Left lung (tissue), 10 donors: Measurements from ENCODE around the gene MTMR12. TPM values are rescaled to one million over a fixed set of nuclear protein-coding genes. Genes with fewer than 3 reads are reported as not detected.

Experiments used
- ATAC-seq: fragments of 200-7000 bp; cut with Tn5 transposase; one replicate; pipeline ENCODE4 v1.9.1; 2020; ENCODE audit warnings: moderate library complexity
- DNase-seq, 4 donors: peaks; one replicate each; pipeline ENCODE4 v3.0.0-alpha.2; 2013 to 2020
- H3K27ac ChIP-seq, 2 donors: fragments of 200-600 bp; sonication (generic) in 1 of 2; one replicate each; pipeline versions ENCODE4 v1.5.0 to v1.8.0; 2020 to 2021
- H3K27me3 ChIP-seq, 2 donors: fragments of 200-600 bp; sonication (generic) in 1 of 2; one replicate each; pipeline versions ENCODE4 v1.5.0 to v1.8.0; 2020 to 2021
- H3K36me3 ChIP-seq, 2 donors: fragments of 200-600 bp; sonication (generic) in 1 of 2; one replicate each; pipeline versions ENCODE4 v1.5.0 to v1.8.0; 2020 to 2021
- H3K4me1 ChIP-seq, 2 donors: fragments of 200-600 bp; one replicate each; pipeline ENCODE4 v1.8.0; 2021
- H3K4me3 ChIP-seq, 2 donors: fragments of 200-600 bp; sonication (generic) in 1 of 2; one replicate each; pipeline versions ENCODE4 v1.5.0 to v1.8.0; 2020 to 2021; ENCODE audit warnings: mild to moderate bottlenecking in 1 of 2
- H3K9me3 ChIP-seq, 2 donors: fragments of 200-600 bp; sonication (generic) in 1 of 2; one replicate each; pipeline versions ENCODE4 v1.5.0 to v1.8.0; 2020 to 2021
- CTCF ChIP-seq, 2 donors: fragments of 200-600 bp; sonication (generic) in 1 of 2; IDR thresholded peaks; one replicate each; pipeline versions ENCODE4 v1.5.0 to v1.8.0; 2021; ENCODE audit warnings: antibody characterized with exemption in 2 of 2
- intact Hi-C, 2 donors: fragments of 100-400 bp; cut with DNase I; formaldehyde crosslinking; loops; one replicate each; pipeline versions ENCODE4 v1.11.2 to v1.14.2; 2022
- polyA plus RNA-seq, 6 donors: library from polyadenylated mRNA; unstranded; fragments of 120-200 nt; gene quantifications; one replicate each; pipeline ENCODE4 v1.2.1, GENCODE V29; 2013; ENCODE audit not compliant: insufficient read length in 6 of 6
- total RNA-seq, 2 donors: library from RNA; stranded (reverse); fragmentation: NEBNext Ultra II Directional; extraction: Animal tissue kit (Norgen Biotek cat#: 25700); gene quantifications; one replicate each; pipeline ENCODE4 v1.2.1, GENCODE V29; 2021
- donor health status: DM: no; HTN: yes; CAD: no.
- donor health status: DM: no; HTN: no; CAD: no.

MTMR12 gene
- total and polyA plus RNA-seq, 8 donors: 27.9 to 39.0 (median 34.4) TPM

- Histone ChIP-seq H3K9me3 (no peaks in the 10 kb centered on the region), H3K4me3 (no peak overlapping the region), H3K27me3 (no peaks in the 10 kb centered on the region), H3K36me3 (peaks cover 0 to 87% of the 10 kb centered on the region in 2 donors), H3K27ac (no peak overlapping the region), H3K4me1 (peaks cover 0 to 4% of the 10 kb centered on the region in 2 donors)
- ATAC-seq: no peak
- intact Hi-C loops: no loop called here
- TF ChIP-seq CTCF (IDR thresholded peaks at IDR 0.05): no peak
- DNase-seq: no peak
Observed at GRCh38 chr5:32270178-32270577, 42.6 kb downstream of the MTMR12 start.

- ATAC-seq: no peak
- no peaks in the 10 kb centered on the region for H3K9me3 ChIP-seq
- no peaks in the 10 kb centered on the region for H3K4me1 ChIP-seq
- no peak overlapping the region for H3K27ac ChIP-seq
- DNase-seq: no peak
- H3K4me3 ChIP-seq: no peak overlapping the region
- H3K27me3 ChIP-seq: no peaks in the 10 kb centered on the region
- intact Hi-C loops: no loop called here
- peaks cover 0 to 91% of the 10 kb centered on the region in 2 donors for H3K36me3 ChIP-seq
- no peak for TF ChIP-seq CTCF (IDR thresholded peaks at IDR 0.05)
Observed at GRCh38 chr5:32265902-32266301, 46.8 kb downstream of the MTMR12 start.

- no peaks in the 10 kb centered on the region for H3K9me3 ChIP-seq
- intact Hi-C loops: no loop called here
- no peak overlapping the region for H3K27ac ChIP-seq
- no peaks in the 10 kb centered on the region for H3K27me3 ChIP-seq
- ATAC-seq (no peak), DNase-seq (no peak)
- no peaks in the 10 kb centered on the region for H3K4me1 ChIP-seq
- H3K4me3 ChIP-seq: no peak overlapping the region
- peaks cover 0 to 83% of the 10 kb centered on the region in 2 donors for H3K36me3 ChIP-seq
- TF ChIP-seq CTCF (IDR thresholded peaks at IDR 0.05): no peak
Observed at GRCh38 chr5:32264957-32265572, 47.7 kb downstream of the MTMR12 start.

GRCh38 chr5:32263684-32264083, 49.1 kb downstream of the MTMR12 start:
- Histone ChIP-seq H3K36me3 (peaks cover 0 to 78% of the 10 kb centered on the region in 2 donors), H3K4me3 (no peak overlapping the region)
- no peak for ATAC-seq

GRCh38 chr5:32261198-32261597, 51.5 kb downstream of the MTMR12 start:
- ATAC-seq (no peak), DNase-seq (peak in 1 of 4 donors; percentile 13)
- no peaks in the 10 kb centered on the region for H3K9me3 ChIP-seq
- H3K4me1 ChIP-seq: peaks cover 0 to under 1% of the 10 kb centered on the region in 2 donors
- H3K27ac ChIP-seq: no peak overlapping the region
- no peaks in the 10 kb centered on the region for H3K27me3 ChIP-seq
- H3K4me3 ChIP-seq: no peak overlapping the region
- intact Hi-C loops: no loop called here
- TF ChIP-seq CTCF (IDR thresholded peaks at IDR 0.05): no peak
- peaks cover 0 to 57% of the 10 kb centered on the region in 2 donors for H3K36me3 ChIP-seq

More at GRCh38 chr5:32263684-32264083, 49.1 kb downstream of the MTMR12 start:
- no peaks in the 10 kb centered on the region for H3K4me1 ChIP-seq
- no peak overlapping the region for H3K27ac ChIP-seq
- H3K9me3 ChIP-seq: no peaks in the 10 kb centered on the region
- no peak for TF ChIP-seq CTCF (IDR thresholded peaks at IDR 0.05)
- intact Hi-C loops: no loop called here
- H3K27me3 ChIP-seq: no peaks in the 10 kb centered on the region
- no peak for DNase-seq
